Measurements from ENCODE around the gene LAMC3. TPM values are rescaled to one million over a fixed set of nuclear protein-coding genes. Genes with fewer than 3 reads are reported as not detected.

LAMC3 gene
- total RNA-seq, 1 donor from 2014 or later, result 30.1 TPM

- no peak overlapping the region for H3K4me3 Mint-ChIP-seq (ENCODE audit: unreplicated experiment)
- no peaks in the 10 kb centered on the region for H3K9me3 Mint-ChIP-seq (ENCODE audit: unreplicated experiment)
- H3K27ac Mint-ChIP-seq (ENCODE audit: unreplicated experiment), result no peak overlapping the region
- no peak for TF ChIP-seq CTCF (IDR thresholded peaks at IDR 0.05; ENCODE audit: unreplicated experiment)
- no peaks in the 10 kb centered on the region for H3K4me1 Mint-ChIP-seq (ENCODE audit: unreplicated experiment)
- DNase-seq (ENCODE audit: low spot score), result no peak
- peaks cover 1% of the 10 kb centered on the region for H3K27me3 Mint-ChIP-seq (ENCODE audit: unreplicated experiment)
- peaks cover 5% of the 10 kb centered on the region for H3K36me3 Mint-ChIP-seq (ENCODE audit: low read depth, unreplicated experiment)
These were observed 54.0 kb downstream of the LAMC3 start for GRCh38 chr9:131062969-131063368.

GRCh38 chr9:131065599-131065998 lies 56.6 kb downstream of the LAMC3 start:
- Mint-ChIP-seq H3K4me1 (ENCODE audit: unreplicated experiment) (no peaks in the 10 kb centered on the region), H3K27me3 (ENCODE audit: unreplicated experiment) (peaks cover 2% of the 10 kb centered on the region), H3K4me3 (ENCODE audit: unreplicated experiment) (no peak overlapping the region), H3K36me3 (ENCODE audit: low read depth, unreplicated experiment) (peaks cover 5% of the 10 kb centered on the region), H3K9me3 (ENCODE audit: unreplicated experiment) (no peaks in the 10 kb centered on the region), H3K27ac (ENCODE audit: unreplicated experiment) (no peak overlapping the region)
- DNase-seq (ENCODE audit: low spot score), result no peak
- TF ChIP-seq CTCF (IDR thresholded peaks at IDR 0.05; ENCODE audit: unreplicated experiment), result no peak

GRCh38 chr9:131067625-131068024 lies 58.7 kb downstream of the LAMC3 start:
- Mint-ChIP-seq H3K4me3 (ENCODE audit: unreplicated experiment) (no peak overlapping the region), H3K9me3 (ENCODE audit: unreplicated experiment) (no peaks in the 10 kb centered on the region), H3K27me3 (ENCODE audit: unreplicated experiment) (peaks cover 5% of the 10 kb centered on the region), H3K4me1 (ENCODE audit: unreplicated experiment) (no peaks in the 10 kb centered on the region), H3K27ac (ENCODE audit: unreplicated experiment) (no peak overlapping the region), H3K36me3 (ENCODE audit: low read depth, unreplicated experiment) (peaks cover 5% of the 10 kb centered on the region)
- TF ChIP-seq CTCF (IDR thresholded peaks at IDR 0.05; ENCODE audit: unreplicated experiment), result no peak
- no peak for DNase-seq (ENCODE audit: low spot score)

GRCh38 chr9:131068076-131068816 lies 59.3 kb downstream of the LAMC3 start:
- no peaks in the 10 kb centered on the region for H3K9me3 Mint-ChIP-seq (ENCODE audit: unreplicated experiment)
- no peak for DNase-seq (ENCODE audit: low spot score)
- H3K4me1 Mint-ChIP-seq (ENCODE audit: unreplicated experiment), result no peaks in the 10 kb centered on the region
- no peak for TF ChIP-seq CTCF (IDR thresholded peaks at IDR 0.05; ENCODE audit: unreplicated experiment)
- H3K27me3 Mint-ChIP-seq (ENCODE audit: unreplicated experiment), result peaks cover 7% of the 10 kb centered on the region
- H3K4me3 Mint-ChIP-seq (ENCODE audit: unreplicated experiment), result no peak overlapping the region
- H3K27ac Mint-ChIP-seq (ENCODE audit: unreplicated experiment), result no peak overlapping the region
- peaks cover 5% of the 10 kb centered on the region for H3K36me3 Mint-ChIP-seq (ENCODE audit: low read depth, unreplicated experiment)

GRCh38 chr9:131069699-131070098 lies 60.7 kb downstream of the LAMC3 start:
- peaks cover 7% of the 10 kb centered on the region for H3K27me3 Mint-ChIP-seq (ENCODE audit: unreplicated experiment)
- no peak overlapping the region for H3K27ac Mint-ChIP-seq (ENCODE audit: unreplicated experiment)
- TF ChIP-seq CTCF (IDR thresholded peaks at IDR 0.05; ENCODE audit: unreplicated experiment), result no peak
- H3K9me3 Mint-ChIP-seq (ENCODE audit: unreplicated experiment), result no peaks in the 10 kb centered on the region
- H3K4me1 Mint-ChIP-seq (ENCODE audit: unreplicated experiment), result no peaks in the 10 kb centered on the region
- no peak for DNase-seq (ENCODE audit: low spot score)
- no peak overlapping the region for H3K4me3 Mint-ChIP-seq (ENCODE audit: unreplicated experiment)
- no peaks in the 10 kb centered on the region for H3K36me3 Mint-ChIP-seq (ENCODE audit: low read depth, unreplicated experiment)
